Liver (tissue), 3 donors: ENCODE data around the gene NME1.

Experiments used
- FOXA1 ChIP-seq: IDR thresholded peaks from 2 replicates; pipeline ENCODE4 v1.6.1; 2016; ENCODE audit warnings: antibody characterized with exemption
- FOXA2 ChIP-seq: IDR thresholded peaks from 2 replicates; pipeline ENCODE4 v1.6.1; 2016; ENCODE audit warnings: antibody characterized with exemption
- GABPA ChIP-seq, 2 donors: IDR thresholded peaks in 1 of 2; conservative IDR thresholded peaks in 1 of 2; 2 replicates each; pipeline ENCODE4 v1.6.1; 2016; ENCODE audit warnings: antibody characterized with exemption in 2 of 2, mild to moderate bottlenecking in 1 of 2, moderate library complexity in 1 of 2
- JUND ChIP-seq, 2 donors: IDR thresholded peaks; 2 replicates each; pipeline ENCODE4 v1.6.1; 2016; ENCODE audit warnings: antibody characterized with exemption in 2 of 2
- RAD21 ChIP-seq, 2 donors: IDR thresholded peaks; 2 replicates each; pipeline ENCODE4 v1.6.1; 2016; ENCODE audit warnings: antibody characterized with exemption in 2 of 2, mild to moderate bottlenecking in 2 of 2
- TAF1 ChIP-seq: conservative IDR thresholded peaks from 2 replicates; pipeline ENCODE4 v1.6.1; 2016; ENCODE audit warnings: antibody characterized with exemption, mild to moderate bottlenecking
- YY1 ChIP-seq: IDR thresholded peaks from 2 replicates; pipeline ENCODE4 v1.6.1; 2016; ENCODE audit warnings: antibody characterized with exemption, mild to moderate bottlenecking
- TF ChIP-seq, protein P1 (sequence below): fragments of 150-350 bp; IDR thresholded peaks from 2 replicates; pipeline ENCODE4 v1.5.1; 2017; ENCODE audit warnings: improper control_type of control experiment, low read depth, low read length; ENCODE audit not compliant: missing input control
- TF ChIP-seq, protein P2 (sequence below): IDR thresholded peaks from 2 replicates; pipeline ENCODE4 v1.6.1; 2016; ENCODE audit warnings: antibody characterized with exemption
- TF ChIP-seq, protein P3 (sequence below): IDR thresholded peaks from 2 replicates; pipeline ENCODE4 v1.6.1; 2016; ENCODE audit warnings: antibody characterized with exemption
- TF ChIP-seq, protein P4 (sequence below): IDR thresholded peaks from 2 replicates; pipeline ENCODE4 v1.6.1; 2016; ENCODE audit warnings: antibody characterized with exemption, mild to moderate bottlenecking
- donor health status: healthy.
- donor health status: healthy.

DNA sequence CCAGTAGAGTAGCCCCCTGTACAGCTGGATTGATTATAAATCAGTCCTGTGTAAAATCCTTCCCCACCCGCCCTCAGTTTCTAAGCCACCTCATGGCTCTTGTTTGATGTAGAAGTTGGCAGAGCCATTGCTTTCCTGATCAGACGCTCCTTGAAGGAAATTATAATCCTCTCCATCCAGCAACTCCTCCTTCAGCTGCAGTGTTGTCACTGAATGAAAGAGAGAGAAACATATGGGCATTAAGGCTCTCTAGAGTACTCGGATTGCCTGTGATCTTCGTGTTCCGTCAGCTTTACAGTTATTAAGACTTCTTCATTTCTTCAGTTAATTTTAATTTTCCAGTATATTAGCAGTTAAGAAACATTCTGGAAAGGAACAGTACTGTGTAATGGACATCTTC is 27.1 kb downstream of the NME1 start:
- TF ChIP-seq, protein P1, sequence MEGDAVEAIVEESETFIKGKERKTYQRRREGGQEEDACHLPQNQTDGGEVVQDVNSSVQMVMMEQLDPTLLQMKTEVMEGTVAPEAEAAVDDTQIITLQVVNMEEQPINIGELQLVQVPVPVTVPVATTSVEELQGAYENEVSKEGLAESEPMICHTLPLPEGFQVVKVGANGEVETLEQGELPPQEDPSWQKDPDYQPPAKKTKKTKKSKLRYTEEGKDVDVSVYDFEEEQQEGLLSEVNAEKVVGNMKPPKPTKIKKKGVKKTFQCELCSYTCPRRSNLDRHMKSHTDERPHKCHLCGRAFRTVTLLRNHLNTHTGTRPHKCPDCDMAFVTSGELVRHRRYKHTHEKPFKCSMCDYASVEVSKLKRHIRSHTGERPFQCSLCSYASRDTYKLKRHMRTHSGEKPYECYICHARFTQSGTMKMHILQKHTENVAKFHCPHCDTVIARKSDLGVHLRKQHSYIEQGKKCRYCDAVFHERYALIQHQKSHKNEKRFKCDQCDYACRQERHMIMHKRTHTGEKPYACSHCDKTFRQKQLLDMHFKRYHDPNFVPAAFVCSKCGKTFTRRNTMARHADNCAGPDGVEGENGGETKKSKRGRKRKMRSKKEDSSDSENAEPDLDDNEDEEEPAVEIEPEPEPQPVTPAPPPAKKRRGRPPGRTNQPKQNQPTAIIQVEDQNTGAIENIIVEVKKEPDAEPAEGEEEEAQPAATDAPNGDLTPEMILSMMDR: no peak
- no peak for TF ChIP-seq JUND (IDR thresholded peaks at IDR 0.05)
- TF ChIP-seq, protein P2, sequence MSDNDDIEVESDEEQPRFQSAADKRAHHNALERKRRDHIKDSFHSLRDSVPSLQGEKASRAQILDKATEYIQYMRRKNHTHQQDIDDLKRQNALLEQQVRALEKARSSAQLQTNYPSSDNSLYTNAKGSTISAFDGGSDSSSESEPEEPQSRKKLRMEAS: no peak
- no peak for TF ChIP-seq TAF1
- no peak for TF ChIP-seq YY1
- TF ChIP-seq GABPA (IDR thresholded peaks at IDR 0.05 in 1 of 2, conservative IDR thresholded peaks at IDR 0.05 in 1 of 2): no peak
- TF ChIP-seq FOXA1: no peak
- TF ChIP-seq, protein P3, sequence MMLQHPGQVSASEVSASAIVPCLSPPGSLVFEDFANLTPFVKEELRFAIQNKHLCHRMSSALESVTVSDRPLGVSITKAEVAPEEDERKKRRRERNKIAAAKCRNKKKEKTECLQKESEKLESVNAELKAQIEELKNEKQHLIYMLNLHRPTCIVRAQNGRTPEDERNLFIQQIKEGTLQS: no peak
- TF ChIP-seq FOXA2: no peak
- TF ChIP-seq, protein P4, sequence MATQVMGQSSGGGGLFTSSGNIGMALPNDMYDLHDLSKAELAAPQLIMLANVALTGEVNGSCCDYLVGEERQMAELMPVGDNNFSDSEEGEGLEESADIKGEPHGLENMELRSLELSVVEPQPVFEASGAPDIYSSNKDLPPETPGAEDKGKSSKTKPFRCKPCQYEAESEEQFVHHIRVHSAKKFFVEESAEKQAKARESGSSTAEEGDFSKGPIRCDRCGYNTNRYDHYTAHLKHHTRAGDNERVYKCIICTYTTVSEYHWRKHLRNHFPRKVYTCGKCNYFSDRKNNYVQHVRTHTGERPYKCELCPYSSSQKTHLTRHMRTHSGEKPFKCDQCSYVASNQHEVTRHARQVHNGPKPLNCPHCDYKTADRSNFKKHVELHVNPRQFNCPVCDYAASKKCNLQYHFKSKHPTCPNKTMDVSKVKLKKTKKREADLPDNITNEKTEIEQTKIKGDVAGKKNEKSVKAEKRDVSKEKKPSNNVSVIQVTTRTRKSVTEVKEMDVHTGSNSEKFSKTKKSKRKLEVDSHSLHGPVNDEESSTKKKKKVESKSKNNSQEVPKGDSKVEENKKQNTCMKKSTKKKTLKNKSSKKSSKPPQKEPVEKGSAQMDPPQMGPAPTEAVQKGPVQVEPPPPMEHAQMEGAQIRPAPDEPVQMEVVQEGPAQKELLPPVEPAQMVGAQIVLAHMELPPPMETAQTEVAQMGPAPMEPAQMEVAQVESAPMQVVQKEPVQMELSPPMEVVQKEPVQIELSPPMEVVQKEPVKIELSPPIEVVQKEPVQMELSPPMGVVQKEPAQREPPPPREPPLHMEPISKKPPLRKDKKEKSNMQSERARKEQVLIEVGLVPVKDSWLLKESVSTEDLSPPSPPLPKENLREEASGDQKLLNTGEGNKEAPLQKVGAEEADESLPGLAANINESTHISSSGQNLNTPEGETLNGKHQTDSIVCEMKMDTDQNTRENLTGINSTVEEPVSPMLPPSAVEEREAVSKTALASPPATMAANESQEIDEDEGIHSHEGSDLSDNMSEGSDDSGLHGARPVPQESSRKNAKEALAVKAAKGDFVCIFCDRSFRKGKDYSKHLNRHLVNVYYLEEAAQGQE: no peak
- TF ChIP-seq RAD21 (IDR thresholded peaks at IDR 0.05): no peak
